Upper lobe of left lung (tissue), 4 donors: Measurements from ENCODE around the gene HDAC7.

Experiments used
- CTCF ChIP-seq, 6 experiments: fragments of 450-650 bp in 4 of 6; fragments of 200-600 bp in 2 of 6; sonication (generic) in 2 of 6; IDR thresholded peaks; one replicate each; pipeline ENCODE4 v1.5.1; 2016 to 2019; ENCODE audit warnings: antibody characterized with exemption in 6 of 6
- EP300 ChIP-seq, 4 donors: sonication (generic); formaldehyde crosslinking; IDR thresholded peaks; one replicate each; pipeline ENCODE4 v1.5.1; 2017; ENCODE audit warnings: antibody characterized with exemption in 4 of 4, control low read depth in 2 of 4

- TF ChIP-seq CTCF (IDR thresholded peaks at IDR 0.05) (no peak), EP300 (IDR thresholded peaks at IDR 0.05) (no peak)
These were observed 80.4 kb downstream of the HDAC7 start for GRCh38 chr12:47739297-47739696.
